Ammon's horn (tissue), 1 donor: Measurements from ENCODE around the gene RXFP2.

Source experiments
- DNase-seq: peaks from one replicate; pipeline ENCODE4 v3.0.0-alpha.2; 2016; ENCODE audit warnings: low spot score

The RXFP2 gene

GRCh38 chr13:31768351-31768750, 29.0 kb downstream of the RXFP2 start:
- DNase-seq, result no peak

- DNase-seq, result no peak
Measured at GRCh38 chr13:31769575-31769974, 30.2 kb downstream of the RXFP2 start.

- DNase-seq, result no peak
Measured at GRCh38 chr13:31772231-31772630, 32.9 kb downstream of the RXFP2 start.

- no peak for DNase-seq
Measured at GRCh38 chr13:31773538-31773937, 34.2 kb downstream of the RXFP2 start.

- DNase-seq, result no peak
Measured at GRCh38 chr13:31774186-31774750, 34.9 kb downstream of the RXFP2 start.

GRCh38 chr13:31775148-31775547, 35.8 kb downstream of the RXFP2 start:
- DNase-seq, result no peak

- peak; percentile 20 for DNase-seq
Measured at GRCh38 chr13:31775686-31776085, 36.4 kb downstream of the RXFP2 start.

GRCh38 chr13:31781064-31781463, 41.7 kb downstream of the RXFP2 start:
- no peak for DNase-seq

- DNase-seq, result no peak
Measured at GRCh38 chr13:31786011-31786410, 46.7 kb downstream of the RXFP2 start.

GRCh38 chr13:31790992-31791391, 51.7 kb downstream of the RXFP2 start:
- no peak for DNase-seq

GRCh38 chr13:31793246-31793645, 53.9 kb downstream of the RXFP2 start:
- DNase-seq, result no peak

- no peak for DNase-seq
Measured at GRCh38 chr13:31794452-31794851, 55.1 kb downstream of the RXFP2 start.

GRCh38 chr13:31797154-31797775, 57.9 kb downstream of the RXFP2 start:
- DNase-seq, result peak; percentile 16

- no peak for DNase-seq
Measured at GRCh38 chr13:31798189-31798588, 58.9 kb downstream of the RXFP2 start.

- DNase-seq, result no peak
Measured at GRCh38 chr13:31801088-31801487, 61.8 kb downstream of the RXFP2 start.

- DNase-seq, result no peak
Measured at GRCh38 chr13:31803311-31803710, 64.0 kb downstream of the RXFP2 start.

- DNase-seq, result no peak
Measured at GRCh38 chr13:31805841-31806240, 66.5 kb downstream of the RXFP2 start.

- DNase-seq, result no peak
Measured at GRCh38 chr13:31807090-31807541, 67.8 kb downstream of the RXFP2 start.

GRCh38 chr13:31814536-31814935, 75.2 kb downstream of the RXFP2 start:
- DNase-seq, result no peak

GRCh38 chr13:31815361-31816144, 76.2 kb downstream of the RXFP2 start:
- no peak for DNase-seq

GRCh38 chr13:31818236-31818635, 78.9 kb downstream of the RXFP2 start:
- no peak for DNase-seq

- DNase-seq, result peak; percentile 25
Measured at GRCh38 chr13:31824705-31825517, 85.6 kb downstream of the RXFP2 start.
